IMR-90 (cell line): ENCODE results near the gene PAX9. TPM values are rescaled to one million over a fixed set of nuclear protein-coding genes. Genes with fewer than 3 reads are reported as not detected.

Experiments used
- ATAC-seq: fragments of 200-7000 bp; cut with Tn5 transposase; 2 replicates; pipeline ENCODE4 v1.9.1; 2020; ENCODE audit warnings: low read depth, mild to moderate bottlenecking, moderate library complexity
- BruUV-seq: library from RNA; stranded (reverse); fragments of 400-500 nt; replicated peaks from 2 replicates; lab custom pipeline; 2021; lab: Mats Ljungman, UMichigan
- CTCF ChIA-PET: fragments of 300-600 bp; formaldehyde crosslinking; extraction: SDS; loops from one replicate; lab custom pipeline; 2021; ENCODE audit warnings: antibody characterized with exemption; lab: Yijun Ruan, JAX
- POLR2A ChIA-PET: fragments of 300-600 bp; sonication (Branson Sonifier 250); formaldehyde crosslinking; loops from one replicate; lab custom pipeline; 2022; ENCODE audit warnings: antibody characterized with exemption; ENCODE audit not compliant: unreplicated experiment; lab: Charles Lee
- DNase-seq: peaks from one replicate; pipeline ENCODE4 v3.0.0; 2013
- H2AFZ ChIP-seq: replicated peaks from 2 replicates; pipeline ENCODE3; 2013; ENCODE audit warnings: low read length, mild to moderate bottlenecking; ENCODE audit not compliant: poor library complexity
- H2AK5ac ChIP-seq: 2 replicates; pipeline ENCODE4 v1.6.1; 2013; ENCODE audit warnings: low read depth, low read length, inconsistent platforms
- H2AK9ac ChIP-seq: replicated peaks from 2 replicates; pipeline ENCODE3; 2013; ENCODE audit warnings: mild to moderate bottlenecking, low read depth, low read length, moderate library complexity; ENCODE audit not compliant: poor library complexity
- H2BK120ac ChIP-seq: 2 replicates; pipeline ENCODE4 v1.6.1; 2013; ENCODE audit warnings: low read depth, low read length, inconsistent platforms
- H2BK15ac ChIP-seq: 3 replicates; pipeline ENCODE4 v1.6.1; 2013; ENCODE audit warnings: low read depth, low read length, inconsistent platforms
- H2BK20ac ChIP-seq: 2 replicates; pipeline ENCODE4 v1.6.1; 2013; ENCODE audit warnings: low read depth, mild to moderate bottlenecking, inconsistent platforms, low read length, moderate library complexity
- H2BK5ac ChIP-seq: 2 replicates; pipeline ENCODE4 v1.6.1; 2013; ENCODE audit warnings: mild to moderate bottlenecking, low read depth, low read length, inconsistent platforms; ENCODE audit not compliant: poor library complexity, severe bottlenecking
- H3K14ac ChIP-seq: replicated peaks from 2 replicates; pipeline ENCODE4 v1.6.1; 2013; ENCODE audit warnings: low read depth, low read length, inconsistent platforms
- H3K18ac ChIP-seq: 2 replicates; pipeline ENCODE4 v1.6.1; 2013; ENCODE audit warnings: low read depth, low read length, control low read depth
- H3K23ac ChIP-seq: 2 replicates; pipeline ENCODE4 v1.6.1; 2013; ENCODE audit warnings: low read depth, low read length, inconsistent platforms
- H3K27ac ChIP-seq: 2 replicates; pipeline ENCODE4 v1.5.1; 2013; ENCODE audit warnings: mild to moderate bottlenecking, control low read depth, low read length; ENCODE audit not compliant: insufficient read depth
- H3K27me3 ChIP-seq: 2 replicates; pipeline ENCODE4 v1.6.1; 2013; ENCODE audit warnings: low read length; ENCODE audit not compliant: control insufficient read depth, insufficient read depth
- H3K36me3 ChIP-seq: 2 replicates; pipeline ENCODE4 v1.6.1; 2013; ENCODE audit warnings: low read length, mixed read lengths; ENCODE audit not compliant: control insufficient read depth, insufficient read depth
- H3K4ac ChIP-seq: 2 replicates; pipeline ENCODE4 v1.6.1; 2013; ENCODE audit warnings: low read depth, low read length, inconsistent platforms
- H3K4me1 ChIP-seq: 2 replicates; pipeline ENCODE4 v1.6.1; 2013; ENCODE audit warnings: low read length, mixed read lengths; ENCODE audit not compliant: control insufficient read depth, insufficient read depth
- H3K4me2 ChIP-seq: 2 replicates; pipeline ENCODE4 v1.6.1; 2013; ENCODE audit warnings: low read depth, mild to moderate bottlenecking, control low read depth, low read length, moderate library complexity
- H3K4me3 ChIP-seq: 2 replicates; pipeline ENCODE4 v1.5.1; 2013; ENCODE audit warnings: low read depth, mild to moderate bottlenecking, control low read depth, low read length, moderate library complexity; ENCODE audit not compliant: insufficient read depth
- H3K56ac ChIP-seq: 2 replicates; pipeline ENCODE4 v1.6.1; 2013; ENCODE audit warnings: low read length, inconsistent platforms; ENCODE audit not compliant: insufficient read depth; ENCODE audit errors: extremely low read depth
- H3K79me1 ChIP-seq, 2 experiments: 2 replicates each; pipeline ENCODE4 v1.6.1; 2013; ENCODE audit warnings: low read length in 2 of 2, inconsistent platforms in 1 of 2, low read depth in 1 of 2
- H3K9ac ChIP-seq: 2 replicates; pipeline ENCODE4 v1.6.1; 2013; ENCODE audit warnings: low read depth, low read length, control low read depth
- H3K9me1 ChIP-seq: 2 replicates; pipeline ENCODE4 v1.6.1; 2013; ENCODE audit warnings: low read length, inconsistent platforms; ENCODE audit not compliant: insufficient read depth
- H3K9me3 ChIP-seq: 2 replicates; pipeline ENCODE4 v1.6.1; 2013; ENCODE audit warnings: low read length; ENCODE audit not compliant: control insufficient read depth, insufficient read depth
- H4K20me1 ChIP-seq: 2 replicates; pipeline ENCODE4 v1.6.1; 2013; ENCODE audit warnings: low read length, inconsistent platforms; ENCODE audit not compliant: insufficient read depth
- H4K5ac ChIP-seq: 2 replicates; pipeline ENCODE4 v1.6.1; 2013; ENCODE audit warnings: mild to moderate bottlenecking, low read depth, low read length, control low read depth
- H4K8ac ChIP-seq, 2 experiments: 2 replicates each; pipeline ENCODE4 v1.6.1; 2013; ENCODE audit warnings: low read depth in 2 of 2, low read length in 2 of 2, control low read depth in 1 of 2, inconsistent platforms in 1 of 2
- H4K91ac ChIP-seq: 2 replicates; pipeline ENCODE4 v1.6.1; 2013; ENCODE audit warnings: low read depth, low read length, inconsistent platforms; ENCODE audit not compliant: insufficient read depth
- BHLHE40 ChIP-seq: fragments of 150-350 bp; IDR thresholded peaks from 2 replicates; pipeline ENCODE4 v1.6.1; 2016; ENCODE audit warnings: mild to moderate bottlenecking, low read depth, low read length
- ELK1 ChIP-seq: fragments of 150-350 bp; IDR thresholded peaks from 2 replicates; pipeline ENCODE4 v1.6.1; 2016; ENCODE audit warnings: low read depth, mild to moderate bottlenecking, low read length, moderate library complexity, borderline replicate concordance
- FOS ChIP-seq: fragments of 150-350 bp; IDR thresholded peaks from 2 replicates; pipeline ENCODE4 v1.6.1; 2016; ENCODE audit warnings: low read depth, low read length
- MAFK ChIP-seq: IDR thresholded peaks from 2 replicates; pipeline ENCODE4 v1.6.1; 2012; ENCODE audit warnings: low read depth, low read length, improper control_type of control experiment
- MXI1 ChIP-seq: IDR thresholded peaks from 2 replicates; pipeline ENCODE4 v1.6.1; 2012; ENCODE audit warnings: low read depth, mild to moderate bottlenecking, low read length, moderate library complexity, borderline replicate concordance
- NFE2L2 ChIP-seq: fragments of 150-350 bp; IDR thresholded peaks from 2 replicates; pipeline ENCODE4 v1.6.1; 2016; ENCODE audit warnings: low read depth, mild to moderate bottlenecking, low read length
- RCOR1 ChIP-seq: IDR thresholded peaks from 2 replicates; pipeline ENCODE4 v1.6.1; 2012; ENCODE audit warnings: mild to moderate bottlenecking, low read length, improper control_type of control experiment; ENCODE audit not compliant: insufficient replicate concordance
- RFX5 ChIP-seq: IDR thresholded peaks from 2 replicates; pipeline ENCODE4 v1.8.0; 2012; ENCODE audit warnings: low read depth, mild to moderate bottlenecking, low read length, moderate library complexity
- SMC3 ChIP-seq: fragments of 150-350 bp; IDR thresholded peaks from 2 replicates; pipeline ENCODE4 v1.6.1; 2016; ENCODE audit warnings: low read depth, mild to moderate bottlenecking, antibody characterized with exemption, low read length, moderate library complexity
- WGBS, 2 experiments: methylation state at CpG; one replicate each; pipeline versions ENCODE4 v1.1.5 to v1.1.7; 2013; ENCODE audit warnings: missing lambda C conversion rate in 2 of 2; ENCODE audit not compliant: insufficient read length in 1 of 2; ENCODE audit errors: extremely low coverage in 2 of 2; 5-methylcytosine and 5-hydroxymethylcytosine counted together
- dilution Hi-C: fragments of 300-500 bp; cut with HindIII; formaldehyde crosslinking; loops from one replicate; pipeline ENCODE4 v1.14.3; 2018; ENCODE audit warnings: low sequenced_read_pairs; ENCODE audit not compliant: unreplicated experiment
- in situ Hi-C: fragments of 300-500 bp; cut with MboI; formaldehyde crosslinking; loops from 3 replicates; pipeline ENCODE4 v1.14.3; 2019; ENCODE audit warnings: low sequenced_read_pairs, inconsistent platforms, mixed read lengths
- intact Hi-C: fragments of 100-400 bp; cut with micrococcal nuclease; formaldehyde crosslinking; loops from 2 replicates; pipeline ENCODE4 v1.10.0; 2022
- polyA plus RNA-seq, 3 experiments: library from polyadenylated mRNA; depleted of rRNA; stranded (reverse); fragments of >200 nt; gene quantifications; 2 replicates each; pipeline ENCODE4 v1.2.3, GENCODE V29; 2012; ENCODE audit warnings: low replicate concordance in 1 of 3
- total RNA-seq: library from RNA; depleted of rRNA; stranded (reverse); fragments of >200 nt; gene quantifications from 2 replicates; pipeline ENCODE4 v1.2.3, GENCODE V29; 2012

Gene PAX9
- total and polyA plus RNA-seq, 2 of the 4 experiments (the other 2 are of a cell fraction), result not detected

- TF ChIP-seq ELK1 (no peak), RFX5 (no peak)
Observed at GRCh38 chr14:36661506-36662257, at the start of gene PAX9 (continued).

- intact Hi-C loops, result no loop called here
- TF ChIP-seq MXI1 (no peak), SMC3 (no peak), MAFK (no peak), NFE2L2 (no peak), RCOR1 (no peak), BHLHE40 (no peak), ELK1 (no peak), FOS (no peak)
- no peak overlapping the region for H3K18ac ChIP-seq
- H2AK9ac ChIP-seq, result no peak overlapping the region
- H4K91ac ChIP-seq, result no peak overlapping the region
- no peak overlapping the region for H3K4ac ChIP-seq
- dilution Hi-C loops, result no loop called here
- CTCF ChIA-PET, result no interaction called here
- no peaks in the 10 kb centered on the region for H3K9me1 ChIP-seq
- no peak overlapping the region for H3K4me2 ChIP-seq
- no peak overlapping the region for H3K23ac ChIP-seq
- H3K4me3 ChIP-seq, result no peak overlapping the region
- no peak overlapping the region for H4K8ac ChIP-seq
- no peak overlapping the region for H2BK15ac ChIP-seq
- no peak overlapping the region for H2BK5ac ChIP-seq
- ATAC-seq, result no peak
- H4K20me1 ChIP-seq, result no peaks in the 10 kb centered on the region
- H2BK120ac ChIP-seq, result no peak overlapping the region
- H2BK20ac ChIP-seq, result no peak overlapping the region
- no peak overlapping the region for H3K14ac ChIP-seq
- no peak overlapping the region for H3K9ac ChIP-seq
- H2AFZ ChIP-seq, result no peak overlapping the region
- no peaks in the 10 kb centered on the region for H3K36me3 ChIP-seq
- in situ Hi-C loops, result no loop called here
- H4K5ac ChIP-seq, result no peak overlapping the region
- H3K27ac ChIP-seq, result no peak overlapping the region
- no peak for DNase-seq
- no peaks in the 10 kb centered on the region for H3K79me1 ChIP-seq
- no peaks in the 10 kb centered on the region for H3K27me3 ChIP-seq
- POLR2A ChIA-PET, result no interaction called here
- WGBS, 2 experiments, result 17% methylated on average over 1 of the region's 5 CpGs; no CpG with 5 or more reads in 1 of the 2 experiments
- no peak overlapping the region for H3K56ac ChIP-seq
- no TSS peak for BruUV-seq
- H3K9me3 ChIP-seq, result no peaks in the 10 kb centered on the region
- H2AK5ac ChIP-seq, result no peak overlapping the region
- H3K4me1 ChIP-seq, result no peaks in the 10 kb centered on the region
Observed at GRCh38 chr14:36617824-36618223, 43.8 kb upstream of the PAX9 start.
